Endometrial microvascular endothelial cells (primary cell): ENCODE results near the gene HOATZ. TPM values are rescaled to one million over a fixed set of nuclear protein-coding genes. Genes with fewer than 3 reads are reported as not detected.

Experiments
- in situ Hi-C: cut with HindIII; loops from 2 replicates; pipeline ENCODE4 v1.10.0; 2017; ENCODE audit warnings: low sequenced_read_pairs, low pct_unique_long_range_greater_than_20kb; ENCODE audit errors: inconsistent ontology term
- total RNA-seq: library from RNA; depleted of rRNA; stranded (reverse); fragments of >200 nt; gene quantifications from one replicate; pipeline ENCODE4 v1.2.3, GENCODE V29; 2015; ENCODE audit errors: inconsistent ontology term

The HOATZ gene
- total RNA-seq, 1 donor from 2014 or later, result not detected

GRCh38 chr11:111518668-111519067 is 4.1 kb downstream of the HOATZ start:
- in situ Hi-C loops, result no loop called here

GRCh38 chr11:111520560-111520959 is 6.0 kb downstream of the HOATZ start:
- in situ Hi-C loops, result no loop called here

GRCh38 chr11:111521135-111521534 is 6.6 kb downstream of the HOATZ start:
- in situ Hi-C loops, result no loop called here

GRCh38 chr11:111522426-111522825 is 7.8 kb downstream of the HOATZ start:
- in situ Hi-C loops, result no loop called here

- in situ Hi-C loops, result no loop called here
These were observed 8.8 kb downstream of the HOATZ start for GRCh38 chr11:111523343-111523742.

- in situ Hi-C loops, result no loop called here
These were observed 9.5 kb downstream of the HOATZ start for GRCh38 chr11:111524056-111524455.

GRCh38 chr11:111525456-111525855 is 10.9 kb downstream of the HOATZ start:
- in situ Hi-C loops, result no loop called here

- in situ Hi-C loops, result no loop called here
These were observed 11.9 kb downstream of the HOATZ start for GRCh38 chr11:111526501-111526900.

- in situ Hi-C loops, result no loop called here
These were observed 12.7 kb downstream of the HOATZ start for GRCh38 chr11:111527279-111527678.

GRCh38 chr11:111528557-111528956 is 14.0 kb downstream of the HOATZ start:
- in situ Hi-C loops, result no loop called here

GRCh38 chr11:111530091-111530490 is 15.5 kb downstream of the HOATZ start:
- in situ Hi-C loops, result no loop called here

- in situ Hi-C loops, result no loop called here
These were observed 16.6 kb downstream of the HOATZ start for GRCh38 chr11:111531136-111531535.

- in situ Hi-C loops, result no loop called here
These were observed 17.2 kb downstream of the HOATZ start for GRCh38 chr11:111531687-111532364.

- in situ Hi-C loops, result no loop called here
These were observed 17.8 kb downstream of the HOATZ start for GRCh38 chr11:111532365-111532709.

GRCh38 chr11:111535281-111535680 is 20.7 kb downstream of the HOATZ start:
- in situ Hi-C loops, result no loop called here

- in situ Hi-C loops, result no loop called here
These were observed 22.8 kb downstream of the HOATZ start for GRCh38 chr11:111537336-111537860.

GRCh38 chr11:111538407-111539114 is 24.0 kb downstream of the HOATZ start:
- in situ Hi-C loops, result no loop called here

GRCh38 chr11:111539426-111540113 is 25.0 kb downstream of the HOATZ start:
- in situ Hi-C loops, result no loop called here

- in situ Hi-C loops, result no loop called here
These were observed 25.7 kb downstream of the HOATZ start, which contains the start of gene LAYN for GRCh38 chr11:111540114-111540936. Gene LAYN, plus strand, starts transcription at chr11:111540720. Its CDS starts 124 bp downstream, at chr11:111540844.
